GM19328 (cell line): ENCODE measurements around the gene CRADD.
"Not testable (repeated sequence)": the region's sequence is repeated elsewhere in the genome, so short reads cannot be mapped to it uniquely, and the experiment has no call there.

Source experiments
- ATAC-seq: cut with Tn5 transposase; IDR thresholded peaks from one replicate; pipeline ENCODE4 v1.9.1; 2021; ENCODE audit warnings: mild to moderate bottlenecking, moderate library complexity; ENCODE audit not compliant: unreplicated experiment

The CRADD gene

DNA sequence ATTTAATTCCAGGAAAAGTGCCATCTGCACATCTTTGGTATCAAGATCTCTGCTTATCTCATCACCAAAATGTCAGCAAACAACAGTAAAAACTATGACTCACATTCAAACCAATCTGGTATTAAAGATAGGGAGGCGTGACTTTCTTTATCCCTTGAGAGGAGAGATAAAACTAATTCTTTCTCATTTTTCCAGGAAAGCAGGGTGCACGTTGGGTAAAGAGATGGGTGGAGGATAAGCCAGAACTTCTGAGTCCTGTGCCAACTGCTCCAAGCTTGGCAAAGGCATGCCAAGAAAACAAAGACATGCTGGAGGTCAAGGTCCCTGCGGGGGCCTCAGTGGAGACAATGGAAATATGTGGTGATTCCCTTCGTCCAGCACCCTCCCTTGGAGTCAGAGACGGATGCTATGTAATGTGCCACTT, 245.4 kb downstream of the CRADD start:
- no peak for ATAC-seq

DNA sequence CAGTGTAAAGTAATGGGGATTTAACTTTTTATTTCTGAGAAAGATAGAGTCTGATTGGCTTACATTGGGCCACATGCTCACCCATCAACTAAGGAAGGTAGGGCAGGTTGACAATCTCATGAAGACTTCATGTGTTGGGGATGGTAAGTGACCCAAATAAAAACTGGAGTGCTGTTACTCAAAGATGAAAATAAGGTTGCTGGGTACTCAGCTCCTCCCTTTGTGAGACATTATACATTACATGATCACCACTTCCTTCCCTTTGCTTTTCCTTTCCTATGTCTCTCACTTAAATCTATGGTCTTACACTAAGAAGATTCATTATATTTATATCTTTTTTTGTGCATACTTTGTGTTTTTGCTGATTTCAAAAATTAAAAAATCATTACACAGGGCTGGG, 247.2 kb downstream of the CRADD start:
- ATAC-seq = no peak

DNA sequence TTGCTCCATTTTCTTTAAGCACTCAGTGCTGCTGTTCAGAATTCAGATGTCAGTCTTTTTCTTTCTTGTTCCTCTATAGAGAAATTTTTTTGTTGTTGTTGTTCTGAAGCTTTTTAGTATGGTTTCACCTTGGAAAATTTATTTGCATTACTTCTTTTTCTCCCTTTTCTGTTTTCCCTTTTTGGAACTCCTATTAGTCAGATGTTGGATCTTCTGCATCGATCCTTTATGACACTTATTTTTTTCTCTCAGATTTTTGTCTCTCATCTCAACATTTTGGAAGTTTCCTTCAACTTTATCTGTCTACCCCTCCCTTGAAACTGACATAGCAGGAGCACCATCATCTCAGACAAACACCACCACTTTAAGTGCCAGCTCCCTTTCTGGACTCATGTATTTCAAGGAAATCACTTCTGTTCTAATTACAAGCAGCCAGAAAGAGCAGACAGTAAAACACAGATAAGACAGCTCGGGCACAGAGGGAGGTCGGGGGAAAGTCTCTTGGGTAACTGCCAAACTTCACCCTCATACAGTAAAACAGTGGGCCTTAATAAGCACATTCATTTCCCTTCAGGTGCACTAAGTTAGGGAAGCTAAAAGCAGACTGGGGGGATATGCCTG, 248.5 kb downstream of the CRADD start:
- no peak for ATAC-seq

DNA sequence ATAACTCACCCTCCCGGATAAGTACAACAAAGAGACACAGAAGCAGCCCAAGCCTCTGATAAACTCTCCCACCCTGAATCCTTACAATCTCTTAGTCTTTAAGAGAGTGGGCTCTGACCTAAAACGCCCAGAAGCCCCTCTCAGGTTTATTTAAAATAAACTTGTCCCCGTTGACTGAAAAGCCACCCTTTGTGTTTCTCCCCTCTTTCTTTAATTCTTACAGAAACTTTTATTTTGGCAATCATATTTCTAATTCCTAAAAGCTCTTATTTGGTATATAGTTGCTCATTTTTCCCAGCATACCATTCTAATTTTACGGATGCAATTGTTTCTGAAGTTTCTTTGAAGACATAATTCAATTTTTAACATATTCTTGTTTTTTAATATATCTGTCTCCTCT, 249.1 kb downstream of the CRADD start:
- no peak for ATAC-seq

DNA sequence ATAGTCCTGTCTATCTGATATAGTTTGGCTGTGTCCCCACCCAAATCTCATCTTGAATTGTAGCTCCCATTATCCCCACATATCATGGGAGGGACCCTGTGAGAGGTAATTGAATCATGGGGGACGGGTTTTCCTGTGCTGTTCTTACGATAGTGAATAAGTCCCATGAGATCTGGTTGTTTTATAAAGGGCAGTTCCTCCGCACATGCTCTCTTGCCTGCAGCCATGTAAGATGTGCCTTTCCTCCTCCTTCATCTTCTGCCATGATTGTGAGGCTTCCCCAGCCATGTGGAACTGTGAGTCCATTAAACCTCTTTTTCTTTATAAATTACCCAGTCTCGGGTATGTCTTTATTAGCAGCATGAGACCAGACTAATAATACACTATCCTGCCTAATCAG, 251.9 kb downstream of the CRADD start:
- ATAC-seq = not testable (repeated sequence)

GRCh38 chr12:93937812-93938211, 260.6 kb downstream of the CRADD start:
- no peak for ATAC-seq

DNA sequence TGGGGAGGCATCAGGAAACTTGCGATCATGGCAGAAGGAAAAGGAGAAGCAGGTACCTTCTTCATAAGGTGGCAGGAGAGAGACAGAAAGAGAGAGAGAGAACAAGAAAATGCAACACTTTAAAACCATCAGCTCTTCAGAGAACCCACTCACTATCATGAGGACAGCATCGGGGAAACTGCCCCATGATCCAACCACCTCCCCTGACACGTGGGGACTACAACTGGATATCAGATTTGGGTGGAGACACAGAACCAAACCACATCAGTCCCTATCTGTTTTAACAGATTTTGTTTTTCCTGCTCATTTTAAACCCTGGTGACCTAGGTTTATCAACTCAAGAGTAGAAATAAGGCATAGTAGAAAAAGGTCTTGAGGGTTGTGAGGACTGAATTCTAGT, 261.1 kb downstream of the CRADD start:
- no peak for ATAC-seq

GRCh38 chr12:93938931-93939330, 261.8 kb downstream of the CRADD start:
- no peak for ATAC-seq

DNA sequence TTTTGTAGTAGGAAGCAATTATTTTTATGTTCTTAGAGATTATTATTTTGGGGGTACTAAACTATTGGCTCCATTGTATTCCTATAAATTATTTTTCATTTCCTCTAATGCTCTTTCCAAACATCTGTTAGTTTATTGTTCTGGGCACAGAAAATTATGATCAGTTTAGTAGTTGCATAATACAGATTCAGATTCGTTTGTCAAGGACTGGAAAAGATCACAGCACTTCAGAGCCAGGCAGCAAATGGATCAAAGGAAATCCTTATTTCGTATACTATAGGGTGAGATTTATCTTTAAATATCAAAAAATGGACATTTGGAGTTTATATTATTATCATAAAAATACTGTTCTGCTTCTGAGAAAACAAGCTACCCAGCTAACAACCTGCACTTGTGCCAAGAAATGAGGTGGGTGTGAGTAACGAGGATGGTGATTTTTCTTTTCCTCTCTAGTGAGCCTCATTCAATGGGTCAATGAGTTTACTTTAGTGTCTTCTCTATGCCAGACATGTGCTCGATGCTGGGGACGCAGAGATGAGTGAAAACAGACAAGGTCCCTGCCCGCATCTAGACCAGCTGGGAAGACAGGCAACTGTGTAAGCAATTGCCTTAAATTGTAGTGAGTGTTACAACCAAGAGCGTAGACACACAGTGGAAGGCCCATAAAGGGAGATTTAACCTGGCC, 262.6 kb downstream of the CRADD start:
- ATAC-seq = no peak

- ATAC-seq = no peak
These were observed 266.6 kb downstream of the CRADD start for GRCh38 chr12:93943780-93944179.

GRCh38 chr12:93944201-93944600, 267.0 kb downstream of the CRADD start:
- ATAC-seq = no peak
